HG03354 (cell line): Measurements from ENCODE around the gene FNDC3B.
"Not testable (repeated sequence)": the region's sequence is repeated elsewhere in the genome, so short reads cannot be mapped to it uniquely, and the experiment has no call there.

Experiments used
- ATAC-seq: cut with Tn5 transposase; IDR thresholded peaks from one replicate; pipeline ENCODE4 v1.9.1; 2021; ENCODE audit warnings: mild to moderate bottlenecking; ENCODE audit not compliant: unreplicated experiment, poor library complexity, severe bottlenecking

The FNDC3B gene

DNA sequence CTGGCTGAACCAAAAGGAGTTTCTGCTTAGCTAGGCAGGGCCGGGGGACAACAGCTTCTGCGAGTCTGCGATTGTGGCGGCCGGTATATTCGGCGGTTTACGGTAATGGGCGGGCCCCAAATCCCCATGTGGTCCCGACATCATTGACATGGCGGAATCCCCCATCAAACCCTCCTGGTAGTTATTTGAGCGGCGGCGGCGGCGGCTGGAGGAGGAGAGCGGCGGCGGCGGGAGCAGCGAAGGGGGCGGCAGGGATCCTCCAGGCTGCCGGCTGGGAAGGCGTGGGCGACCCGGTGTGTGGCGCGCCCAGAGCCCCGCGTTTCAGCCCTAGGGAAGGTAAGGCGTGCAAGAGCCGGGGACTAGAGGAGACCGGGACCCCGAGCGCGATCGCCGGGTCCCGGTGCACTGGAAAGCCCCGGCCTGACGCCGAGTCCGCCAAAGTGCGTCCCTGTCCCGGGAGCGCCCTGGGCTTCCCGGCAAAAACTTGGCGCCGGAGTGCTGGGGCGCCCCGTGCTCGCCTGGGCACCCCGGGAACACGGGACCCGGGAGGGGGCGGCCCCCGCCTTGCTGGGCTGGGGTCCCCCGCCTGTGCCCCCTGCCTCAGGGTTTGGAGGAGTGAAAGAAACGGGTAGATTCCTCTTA, at the start of gene FNDC3B:
TSS of gene FNDC3B (plus strand) at position 143 of the 642 bp plus-strand sequence. CDS start 72,902 bp downstream, outside the sequence.
- ATAC-seq = peak; percentile 81

DNA sequence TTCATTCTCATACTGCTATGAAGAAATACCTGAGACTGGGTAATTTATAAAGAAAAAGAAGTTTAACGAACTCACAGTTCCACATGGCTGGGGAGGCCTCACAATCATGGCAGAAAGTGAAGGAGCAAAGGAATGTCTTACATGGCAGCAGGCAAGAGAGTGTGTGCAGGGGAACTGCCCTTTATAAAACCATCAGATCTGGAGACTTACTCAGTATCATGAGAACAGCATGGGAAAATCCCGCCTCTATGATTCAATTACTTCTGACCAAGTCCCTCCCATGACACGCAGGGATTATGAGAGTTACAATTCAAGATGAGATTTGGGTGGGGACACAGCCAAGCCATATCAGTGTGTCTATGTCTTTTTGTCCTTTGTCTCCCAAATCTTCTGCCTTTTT, 49.1 kb upstream of the FNDC3B start:
- not testable (repeated sequence) for ATAC-seq

DNA sequence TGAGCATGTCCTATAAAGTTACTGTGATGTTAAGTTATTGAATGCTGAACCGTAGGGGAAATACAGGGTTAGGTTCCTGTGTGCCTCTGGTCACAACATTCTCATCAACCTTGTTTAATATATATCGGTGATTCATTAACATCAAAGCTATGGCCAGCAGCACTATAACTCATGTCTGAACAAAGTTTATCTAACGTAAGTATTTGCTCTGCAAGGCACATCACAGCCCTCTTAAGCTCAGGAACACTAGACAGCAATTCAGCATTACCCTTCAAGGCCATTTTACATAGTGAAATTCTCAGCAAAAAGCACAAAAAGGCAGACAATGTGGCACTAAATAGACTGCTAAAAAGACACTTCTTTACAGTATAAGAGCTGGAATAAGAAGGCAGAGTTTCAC, 48.2 kb upstream of the FNDC3B start:
- ATAC-seq = no peak

DNA sequence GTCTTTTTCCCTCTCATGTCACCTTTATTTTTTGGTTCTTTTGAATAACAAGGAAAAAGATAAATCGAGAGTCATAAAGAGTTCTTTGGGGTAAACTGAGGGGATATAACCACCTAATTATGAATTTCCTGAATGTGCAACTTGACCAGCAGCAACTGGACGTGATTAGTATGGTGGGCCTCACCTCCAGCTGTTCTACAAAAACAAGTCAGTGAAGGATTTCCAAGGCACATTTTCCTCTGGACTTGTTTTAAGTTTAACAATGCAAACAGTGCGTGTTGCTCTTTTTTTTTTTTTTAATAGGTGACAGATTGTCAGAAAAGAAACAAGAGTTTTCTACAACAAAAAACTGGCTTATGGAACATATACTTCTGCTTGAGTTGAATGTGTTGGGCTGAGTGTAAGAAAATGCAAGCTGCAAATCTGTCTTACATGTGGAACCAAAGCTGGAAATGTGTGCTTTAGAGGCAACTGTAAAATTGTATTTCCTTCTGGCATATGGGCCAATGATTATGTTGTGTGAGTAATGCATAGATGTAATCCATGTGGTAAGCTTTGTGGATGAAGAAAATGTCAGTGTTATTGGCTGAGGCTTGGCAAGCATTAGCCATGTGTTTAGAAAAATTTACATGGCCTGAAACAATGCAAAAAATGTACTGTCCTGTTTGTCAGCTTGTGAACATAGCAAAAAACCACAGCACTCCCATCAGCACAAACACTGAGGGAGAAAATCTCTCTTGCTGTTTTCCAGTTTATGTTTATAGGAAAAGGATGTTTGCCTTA, 44.5 kb upstream of the FNDC3B start:
- ATAC-seq = no peak

DNA sequence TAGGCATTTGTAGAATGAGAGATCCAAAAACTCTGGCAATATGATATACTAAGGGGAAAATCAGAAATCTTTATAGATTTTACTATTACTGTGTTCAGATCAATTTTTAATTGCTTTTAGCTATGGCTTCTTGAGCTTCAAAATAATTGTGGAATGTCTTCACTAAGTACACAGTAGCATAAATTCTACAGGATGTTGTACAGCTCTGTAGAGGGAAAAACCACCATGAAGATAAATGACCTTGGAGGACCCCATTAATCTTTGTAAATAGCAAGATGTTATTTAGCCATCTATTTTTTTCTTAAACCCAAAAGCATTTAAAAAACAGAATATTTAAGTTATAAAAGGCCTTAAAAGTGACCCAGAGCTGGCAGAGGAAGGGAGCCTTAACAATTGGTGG, 43.9 kb upstream of the FNDC3B start:
- ATAC-seq = no peak

DNA sequence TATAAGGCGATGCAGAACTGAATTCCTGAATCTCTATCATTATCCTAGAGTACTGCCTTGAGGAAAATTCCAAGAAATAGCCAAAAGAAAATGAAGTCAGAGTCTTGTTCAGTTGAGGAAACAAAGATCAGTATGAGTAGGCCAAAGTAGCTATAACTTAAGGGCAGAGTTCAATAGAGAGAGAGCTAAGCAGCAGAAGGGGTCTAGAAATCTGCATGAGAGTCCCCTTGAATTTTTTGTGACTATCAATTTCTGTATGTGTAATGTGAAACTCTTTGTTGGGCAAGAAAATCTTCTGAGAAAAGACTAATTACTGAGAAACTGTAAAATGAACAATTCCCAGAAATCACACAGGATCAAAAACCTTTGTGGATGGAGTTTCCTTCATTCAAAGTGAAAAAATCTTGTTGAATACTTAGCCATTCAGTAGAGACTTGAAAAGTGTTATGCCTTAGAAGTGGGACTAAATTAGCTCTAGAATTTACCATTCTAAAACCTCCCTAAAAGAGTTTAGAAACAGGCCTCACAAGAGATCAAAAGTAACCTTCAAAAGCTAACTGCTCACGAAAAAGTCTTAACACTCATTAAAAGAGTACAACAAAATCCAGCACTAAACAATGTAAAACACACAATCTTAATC, 43.1 kb upstream of the FNDC3B start:
- no peak for ATAC-seq

DNA sequence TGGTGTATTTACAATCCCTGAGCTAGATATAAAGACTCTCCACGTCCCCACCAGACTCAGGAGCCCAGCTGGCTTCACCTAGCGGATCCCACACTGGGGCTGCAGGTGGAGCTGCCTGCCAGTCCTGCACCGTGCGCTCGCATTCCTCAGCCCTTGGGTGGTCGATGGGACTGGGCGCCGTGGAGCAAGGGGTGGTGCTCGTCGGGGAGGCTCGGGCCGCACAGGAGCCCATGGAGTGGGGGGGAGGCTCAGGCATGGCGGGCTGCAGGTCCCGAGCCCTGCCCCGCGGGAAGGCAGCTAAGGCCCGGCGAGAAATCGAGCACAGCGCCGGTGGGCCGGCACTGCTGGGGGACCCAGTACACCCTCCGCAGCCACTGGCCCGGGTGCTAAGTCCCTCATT, 40.6 kb upstream of the FNDC3B start:
- ATAC-seq = not testable (repeated sequence)

DNA sequence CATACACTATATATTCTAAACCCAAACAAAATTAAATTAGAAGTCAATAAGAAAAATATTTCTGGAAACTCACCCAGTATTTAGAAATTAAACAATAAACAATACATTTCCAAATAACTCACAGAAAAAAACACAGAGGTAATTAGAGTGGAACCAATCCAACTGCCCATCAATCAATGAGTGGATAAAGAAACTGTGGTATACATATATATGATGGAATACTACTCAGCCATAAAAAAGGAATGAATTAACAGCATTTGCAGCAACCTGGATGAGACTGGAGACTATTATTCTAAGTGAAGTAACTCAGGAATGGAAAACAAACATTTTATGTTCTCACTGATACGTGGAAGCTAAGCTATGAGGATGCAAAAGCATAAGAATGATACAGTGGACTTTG, 37.8 kb upstream of the FNDC3B start:
- ATAC-seq = not testable (repeated sequence)

DNA sequence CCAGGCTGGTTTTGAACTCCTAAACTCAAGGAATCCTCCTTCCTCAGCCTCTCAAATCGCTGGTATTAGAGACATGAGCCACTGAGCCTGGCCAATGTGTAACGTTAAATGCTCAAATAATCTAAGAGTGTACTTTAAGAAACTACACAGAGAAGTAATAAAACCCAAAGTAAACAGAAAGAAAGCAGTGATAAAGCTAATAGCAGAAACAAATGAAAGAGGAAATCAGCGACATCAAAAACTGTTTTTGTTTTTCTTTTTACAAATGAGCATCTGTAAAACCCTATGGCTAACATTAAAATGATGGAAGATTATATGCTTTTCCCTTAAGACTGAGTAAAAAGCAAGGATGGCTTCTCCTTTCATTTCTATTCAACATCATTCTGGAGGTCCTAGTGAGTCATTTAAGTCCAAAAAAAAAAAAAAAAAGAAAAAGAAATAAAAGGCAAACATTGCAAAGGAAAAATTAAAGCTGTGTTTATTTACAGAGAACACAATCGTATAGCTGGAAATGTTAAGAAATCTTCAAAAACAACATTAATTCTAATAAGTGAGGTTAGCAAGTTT, 36.8 kb upstream of the FNDC3B start:
- ATAC-seq = no peak

DNA sequence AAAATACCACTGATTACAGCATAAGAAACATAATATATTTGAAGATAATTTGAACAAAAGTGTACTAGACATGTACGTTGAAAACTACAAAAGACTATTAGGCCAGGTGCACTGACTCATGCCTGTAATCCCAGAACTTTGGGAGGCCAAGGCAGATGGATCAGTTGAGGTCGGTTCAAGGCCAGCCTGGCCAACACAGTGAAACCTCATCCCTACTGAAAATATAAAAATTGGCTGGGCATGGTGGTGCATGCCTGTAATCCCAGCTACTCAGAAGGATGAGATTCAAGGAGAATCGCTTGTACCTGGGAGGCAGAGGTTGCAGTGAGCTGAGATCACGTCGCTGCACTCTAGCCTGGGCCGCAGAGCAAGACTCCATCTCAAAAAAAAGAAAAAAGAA, 36.2 kb upstream of the FNDC3B start:
- ATAC-seq = no peak

DNA sequence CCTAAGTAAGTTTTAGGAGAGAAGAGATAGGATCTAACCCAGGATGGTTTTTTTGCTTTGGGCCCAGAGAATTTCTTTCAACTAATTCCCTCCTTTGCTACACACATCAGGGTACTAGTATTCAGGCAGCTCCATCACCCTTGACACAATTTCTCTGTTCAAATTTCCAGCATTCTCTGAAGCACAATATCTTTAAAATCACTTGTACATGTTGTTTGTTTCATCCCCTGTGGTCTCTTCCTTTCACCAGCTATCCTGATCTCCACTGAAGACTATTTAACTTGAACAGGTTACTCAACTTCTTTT, 32.4 kb upstream of the FNDC3B start:
- no peak for ATAC-seq

DNA sequence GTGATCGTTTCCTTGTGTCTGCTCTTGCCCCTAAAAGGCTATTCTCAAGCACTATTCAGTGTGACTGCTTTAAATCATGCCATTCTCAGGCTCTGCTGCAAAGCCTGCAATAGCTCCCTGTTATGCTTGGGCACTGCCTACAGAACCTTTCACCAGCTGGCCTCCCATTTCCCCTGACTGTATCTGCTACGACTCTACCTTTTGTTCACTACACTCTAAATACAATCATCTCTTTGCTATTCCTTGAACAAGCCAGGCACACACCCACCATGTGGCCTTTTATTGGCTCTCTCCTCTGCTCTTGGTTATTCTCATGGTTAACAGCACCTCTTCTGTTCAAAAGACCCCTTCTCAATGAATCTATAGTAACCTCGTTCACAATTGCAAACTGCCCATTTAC, 29.6 kb upstream of the FNDC3B start:
- no peak for ATAC-seq

DNA sequence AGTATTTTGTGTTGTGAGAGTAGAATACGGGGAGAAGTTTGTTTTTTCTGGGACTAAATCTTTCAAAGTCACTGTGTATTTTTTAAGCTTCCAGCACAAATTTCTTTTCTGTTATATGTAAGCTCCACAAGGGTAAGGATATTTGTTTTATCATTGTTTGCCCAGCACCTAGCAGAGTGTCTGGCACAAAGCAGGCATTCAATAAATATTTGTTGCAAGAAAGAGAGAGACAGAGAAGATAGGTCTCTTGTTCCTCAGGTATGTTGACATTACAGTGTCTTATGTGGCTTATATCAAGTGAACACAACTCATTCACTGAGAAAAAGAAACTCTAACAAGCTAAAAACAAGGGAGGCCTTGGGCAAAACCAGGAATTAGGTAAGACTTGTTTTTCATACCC, 26.6 kb upstream of the FNDC3B start:
- ATAC-seq = no peak

DNA sequence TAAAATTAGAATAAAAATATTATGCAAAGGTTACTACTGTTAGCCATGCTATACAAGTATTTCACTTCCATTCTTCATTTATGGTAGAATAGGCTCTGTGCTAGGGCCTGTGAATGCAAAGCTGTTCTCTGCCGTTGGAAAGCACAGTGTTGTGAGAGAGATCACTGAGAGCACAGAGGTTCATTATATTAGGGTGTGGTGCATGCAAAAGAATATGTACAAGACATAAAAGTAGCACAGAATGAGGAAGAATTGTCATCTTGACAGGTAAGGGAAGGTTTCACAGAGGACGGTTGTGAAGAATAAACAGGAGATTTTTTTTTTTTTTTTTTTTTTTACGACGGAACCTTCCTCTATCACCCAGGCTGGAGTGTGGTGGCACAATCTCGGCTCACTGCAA, 25.2 kb upstream of the FNDC3B start:
- ATAC-seq = no peak

DNA sequence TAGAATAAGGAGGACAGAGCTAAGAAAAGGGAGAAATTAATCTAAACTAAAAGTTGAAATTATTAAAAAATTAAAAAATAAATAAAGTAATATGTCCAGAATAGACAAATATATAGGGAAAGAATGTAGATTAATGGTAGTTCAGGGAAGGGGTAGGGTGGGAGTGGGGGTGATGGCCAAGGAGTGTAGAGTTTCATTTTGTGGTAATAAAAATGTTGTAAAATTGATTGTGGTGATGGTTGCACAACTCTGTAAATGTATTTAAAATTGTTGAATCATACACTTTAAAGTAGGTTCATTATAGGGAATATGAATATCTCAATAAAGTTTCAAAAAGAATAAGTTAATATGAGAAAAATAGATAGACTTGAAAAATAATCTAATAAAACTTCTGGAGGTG, 21.0 kb upstream of the FNDC3B start:
- ATAC-seq = no peak

DNA sequence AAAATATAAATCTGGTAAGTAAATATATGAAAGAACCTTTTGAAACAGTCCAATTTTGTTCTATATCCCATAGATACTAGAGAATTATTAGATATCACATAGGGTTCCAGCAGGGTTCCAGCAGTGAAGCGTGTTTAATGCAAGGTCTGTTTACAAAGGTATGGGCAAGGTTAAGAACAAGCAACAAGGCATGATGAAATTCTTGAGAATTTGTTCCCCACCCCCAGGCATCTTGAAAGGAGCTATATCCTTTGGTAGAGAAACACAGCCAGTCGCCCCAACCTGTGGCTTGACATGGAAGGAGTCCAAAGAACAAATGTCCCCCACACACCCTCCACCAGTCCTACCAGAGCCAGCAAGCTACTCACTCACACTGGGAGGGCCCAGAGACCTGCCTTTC, 18.6 kb upstream of the FNDC3B start:
- no peak for ATAC-seq

DNA sequence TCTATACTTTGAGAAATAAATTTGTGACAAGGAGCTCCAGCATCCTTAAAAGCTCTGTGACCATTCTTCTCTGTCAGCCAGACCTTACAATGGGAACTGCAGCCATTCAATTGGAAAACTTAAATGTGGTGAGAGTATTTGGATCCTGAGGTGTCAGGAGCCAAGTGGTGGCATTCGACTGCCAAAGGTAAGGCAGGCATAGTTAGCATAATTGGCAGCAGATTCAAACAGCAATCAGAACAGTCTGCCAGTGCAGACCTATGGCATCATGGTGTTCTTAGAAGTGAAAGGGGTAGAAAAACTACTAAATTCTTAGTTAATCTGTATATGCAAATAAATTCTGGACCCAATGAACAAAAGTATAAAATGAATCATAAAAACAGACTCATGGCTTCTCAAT, 18.2 kb upstream of the FNDC3B start:
- no peak for ATAC-seq

DNA sequence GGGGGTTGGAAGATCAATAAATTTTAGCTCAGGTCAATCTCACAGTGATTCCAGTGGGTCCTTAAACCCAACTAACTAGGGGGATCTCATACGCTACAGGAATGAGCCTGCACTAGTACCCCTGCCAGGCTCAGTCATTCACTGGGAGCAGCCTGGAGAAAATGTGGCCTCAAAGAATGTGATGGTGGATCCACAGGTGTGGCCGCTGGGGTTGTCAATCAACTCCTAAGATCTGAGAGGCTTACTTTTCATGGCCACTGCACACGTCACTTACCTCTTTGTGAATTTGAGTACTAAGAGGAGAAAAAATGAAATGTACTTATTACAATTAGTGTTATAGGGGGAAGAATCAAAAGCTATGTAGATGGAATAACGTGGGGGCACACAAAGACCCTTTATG, 17.5 kb upstream of the FNDC3B start:
- ATAC-seq = no peak

DNA sequence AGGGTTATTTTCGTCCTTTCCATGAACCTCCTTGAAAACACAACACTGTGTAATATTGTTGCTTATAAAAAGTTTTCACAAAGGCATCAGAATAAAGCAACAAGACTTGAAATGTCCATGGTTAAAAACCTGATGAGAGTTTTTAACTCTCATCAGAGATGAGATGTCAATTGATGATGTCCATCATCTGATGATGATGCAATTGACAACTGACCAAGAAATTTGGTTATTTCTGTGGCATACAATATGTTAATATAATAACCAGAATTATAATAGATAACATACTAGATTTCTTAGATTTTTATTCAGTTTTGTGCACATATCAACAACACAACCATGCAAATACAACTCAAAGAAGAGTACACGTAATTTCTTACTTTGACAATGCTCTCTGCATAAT, 15.5 kb upstream of the FNDC3B start:
- no peak for ATAC-seq

DNA sequence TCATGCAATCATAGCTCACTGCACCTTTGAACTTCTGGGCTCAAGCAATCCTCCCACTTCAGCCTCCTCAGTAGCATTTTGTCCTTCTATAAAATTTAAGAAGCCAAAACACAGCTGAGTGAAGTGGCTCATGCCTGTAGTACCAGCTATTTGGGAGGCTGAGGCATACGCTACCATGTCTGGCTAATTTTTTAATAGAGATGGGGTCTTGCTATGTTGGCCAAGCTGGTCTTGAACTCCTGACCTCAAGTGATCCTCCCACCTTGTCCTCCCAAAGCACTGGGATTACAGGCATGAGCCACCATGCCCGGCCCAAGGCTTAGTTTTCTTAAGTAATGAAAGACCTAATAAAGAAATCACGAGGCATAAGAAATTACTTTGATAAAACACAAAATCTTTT, 14.7 kb upstream of the FNDC3B start:
- no peak for ATAC-seq
